GM12878 (cell line): ENCODE data around the gene GPR137B.

Experiments used
- CHD2 ChIP-seq: IDR thresholded peaks from 2 replicates; pipeline ENCODE4 v1.6.1; 2011; ENCODE audit warnings: low read depth, low read length, improper control_type of control experiment, borderline replicate concordance
- CTCF ChIP-seq, 3 experiments: IDR thresholded peaks in 2 of 3; conservative IDR thresholded peaks in 1 of 3; 2 replicates each; pipeline ENCODE4 v1.5.1; 2011; ENCODE audit warnings: low read depth in 3 of 3, low read length in 3 of 3, mild to moderate bottlenecking in 3 of 3, control low read depth in 2 of 3, moderate library complexity in 2 of 3, inconsistent platforms in 1 of 3, mixed read lengths in 1 of 3; ENCODE audit not compliant: control insufficient read depth in 2 of 3, insufficient read depth in 1 of 3; ENCODE audit errors: extremely low read depth in 1 of 3
- EP300 ChIP-seq, 2 experiments: fragments of 150-350 bp in 1 of 2; IDR thresholded peaks; 2 replicates each; pipeline ENCODE4 v1.6.1; 2011 to 2012; ENCODE audit warnings: low read depth in 2 of 2, low read length in 2 of 2, borderline replicate concordance in 1 of 2, improper control_type of control experiment in 1 of 2, inconsistent platforms in 1 of 2; ENCODE audit not compliant: control insufficient read depth in 1 of 2
- HCFC1 ChIP-seq: fragments of 150-350 bp; IDR thresholded peaks from 2 replicates; pipeline ENCODE4 v1.6.1; 2014; ENCODE audit warnings: low read length
- HDAC2 ChIP-seq: fragments of 200-600 bp; sonication (generic); IDR thresholded peaks from 2 replicates; pipeline ENCODE4 v1.6.1; 2017
- MLLT1 ChIP-seq: fragments of 450-650 bp; IDR thresholded peaks from 2 replicates; pipeline ENCODE4 v1.6.1; 2016; ENCODE audit warnings: mild to moderate bottlenecking
- MYC ChIP-seq: IDR thresholded peaks from 2 replicates; pipeline ENCODE4 v1.6.1; 2011; ENCODE audit warnings: mild to moderate bottlenecking, low read length, moderate library complexity, inconsistent platforms; ENCODE audit not compliant: insufficient read depth, insufficient replicate concordance, insufficient read length, severe bottlenecking
- PBX3 ChIP-seq: IDR thresholded peaks from 2 replicates; pipeline ENCODE4 v1.6.1; 2011; ENCODE audit warnings: mild to moderate bottlenecking, low read depth, low read length, moderate library complexity; ENCODE audit not compliant: insufficient replicate concordance
- SP1 ChIP-seq: IDR thresholded peaks from one replicate; pipeline ENCODE4 v1.6.1; 2011; ENCODE audit warnings: low read depth, low read length
- YY1 ChIP-seq: IDR thresholded peaks from 2 replicates; pipeline ENCODE4 v1.6.1; 2011; ENCODE audit warnings: low read depth, mild to moderate bottlenecking, low read length

GRCh38 chr1:236128646-236129178 lies 13.6 kb upstream of the GPR137B start:
- TF ChIP-seq CTCF (IDR thresholded peaks at IDR 0.05 in 2 of 3, conservative IDR thresholded peaks at IDR 0.05 in 1 of 3; ENCODE audit: control insufficient read depth in 2 of 3, extremely low read depth in 1 of 3, insufficient read depth in 1 of 3, low read depth in 3 of 3, low read length in 3 of 3) (no peak), PBX3 (no peak), HCFC1 (no peak), EP300 (IDR thresholded peaks at IDR 0.05; ENCODE audit: borderline replicate concordance in 1 of 2, control insufficient read depth in 1 of 2, low read depth in 2 of 2, low read length in 2 of 2) (no peak), HDAC2 (no peak), MYC (no peak), CHD2 (no peak), YY1 (no peak), SP1 (no peak), MLLT1 (no peak)
